Neural progenitor cell (in vitro differentiated cells): ENCODE measurements around the gene NR2C2AP.

ENCODE experiments used
- EZH2phosphoT487 ChIP-seq: fragments of 200-600 bp; sonication (generic); IDR thresholded peaks from 2 replicates; pipeline ENCODE4 v1.6.1; 2017; ENCODE audit warnings: antibody characterized with exemption
- TF ChIP-seq, protein P1 (sequence below): fragments of 200-600 bp; sonication (generic); IDR thresholded peaks from 2 replicates; pipeline ENCODE4 v1.5.1; 2017; ENCODE audit warnings: antibody characterized with exemption, mild to moderate bottlenecking

DNA sequence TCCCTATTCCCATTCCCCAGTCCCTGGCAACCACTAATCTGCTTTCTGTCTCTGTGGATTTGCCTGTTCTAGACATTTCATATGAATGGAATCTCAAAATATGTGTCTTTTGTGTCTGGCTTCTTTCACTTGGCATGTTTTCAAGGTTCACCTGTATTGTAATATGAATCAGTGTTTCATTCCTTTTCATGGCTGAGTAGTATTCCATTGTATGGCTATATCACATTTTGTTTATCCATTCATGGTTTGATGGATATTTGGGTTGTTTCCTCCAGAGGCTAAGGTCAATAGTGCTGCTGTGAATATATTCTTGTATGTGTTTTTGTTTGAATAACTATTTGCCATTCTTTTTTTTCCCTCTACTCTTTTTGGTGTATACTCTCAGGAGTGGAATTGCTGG is 33.0 kb upstream of the NR2C2AP start:
- TF ChIP-seq, protein P1, sequence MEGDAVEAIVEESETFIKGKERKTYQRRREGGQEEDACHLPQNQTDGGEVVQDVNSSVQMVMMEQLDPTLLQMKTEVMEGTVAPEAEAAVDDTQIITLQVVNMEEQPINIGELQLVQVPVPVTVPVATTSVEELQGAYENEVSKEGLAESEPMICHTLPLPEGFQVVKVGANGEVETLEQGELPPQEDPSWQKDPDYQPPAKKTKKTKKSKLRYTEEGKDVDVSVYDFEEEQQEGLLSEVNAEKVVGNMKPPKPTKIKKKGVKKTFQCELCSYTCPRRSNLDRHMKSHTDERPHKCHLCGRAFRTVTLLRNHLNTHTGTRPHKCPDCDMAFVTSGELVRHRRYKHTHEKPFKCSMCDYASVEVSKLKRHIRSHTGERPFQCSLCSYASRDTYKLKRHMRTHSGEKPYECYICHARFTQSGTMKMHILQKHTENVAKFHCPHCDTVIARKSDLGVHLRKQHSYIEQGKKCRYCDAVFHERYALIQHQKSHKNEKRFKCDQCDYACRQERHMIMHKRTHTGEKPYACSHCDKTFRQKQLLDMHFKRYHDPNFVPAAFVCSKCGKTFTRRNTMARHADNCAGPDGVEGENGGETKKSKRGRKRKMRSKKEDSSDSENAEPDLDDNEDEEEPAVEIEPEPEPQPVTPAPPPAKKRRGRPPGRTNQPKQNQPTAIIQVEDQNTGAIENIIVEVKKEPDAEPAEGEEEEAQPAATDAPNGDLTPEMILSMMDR: no peak
- TF ChIP-seq EZH2phosphoT487: no peak
